Fibroblast of peridontal ligament (primary cell): ENCODE measurements around the gene HK1.
"Not testable (repeated sequence)": the region's sequence is repeated elsewhere in the genome, so short reads cannot be mapped to it uniquely, and the experiment has no call there.

ENCODE experiments used
- DNase-seq: peaks from one replicate; pipeline ENCODE4 v3.0.0-alpha.2; 2010; ENCODE audit errors: extremely low read depth

Gene HK1

DNA sequence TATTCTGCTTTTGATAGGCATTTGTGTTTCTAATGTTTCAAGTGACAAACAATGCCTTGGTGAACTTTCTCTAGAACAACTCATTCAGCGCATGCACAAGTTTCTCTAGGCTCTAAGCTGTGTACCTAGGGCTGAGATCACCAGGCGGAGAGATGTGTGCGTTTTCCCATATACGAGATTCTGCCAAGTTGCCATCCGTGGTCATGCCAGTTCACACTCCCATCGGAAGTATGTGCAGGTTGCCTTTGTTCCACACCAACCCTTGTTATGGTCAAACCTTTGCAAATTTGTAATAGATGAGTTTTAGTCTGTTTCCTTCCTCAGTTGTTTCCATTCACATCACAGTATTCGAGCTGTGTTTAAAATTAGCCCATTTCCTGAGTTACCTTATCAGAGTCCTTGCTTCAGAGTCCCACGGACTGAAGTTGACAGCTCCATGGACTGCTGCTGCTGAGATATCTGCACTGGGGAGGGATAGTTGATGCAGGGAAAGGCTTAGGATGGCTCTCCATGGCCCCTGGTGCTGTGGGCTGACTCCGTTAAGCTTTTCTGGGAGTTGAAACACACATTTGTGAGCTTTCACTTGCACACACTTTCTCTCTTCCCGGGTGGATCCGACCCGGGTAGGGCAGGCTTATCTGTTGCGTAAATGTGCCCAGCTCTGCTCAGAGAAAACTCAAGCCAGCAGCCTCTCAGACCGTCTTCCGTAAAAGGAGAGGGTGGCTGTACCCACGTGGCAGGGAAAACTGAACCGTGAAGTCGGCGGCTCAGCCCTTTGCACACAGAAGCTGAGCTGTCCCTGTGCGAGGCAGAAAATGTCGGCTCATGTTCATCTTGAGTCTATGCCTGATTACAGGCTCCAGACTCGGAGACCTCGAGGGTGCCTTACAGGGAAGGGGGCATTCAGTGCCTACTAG, 49.4 kb downstream of the HK1 start:
- peak; percentile 83 for DNase-seq

DNA sequence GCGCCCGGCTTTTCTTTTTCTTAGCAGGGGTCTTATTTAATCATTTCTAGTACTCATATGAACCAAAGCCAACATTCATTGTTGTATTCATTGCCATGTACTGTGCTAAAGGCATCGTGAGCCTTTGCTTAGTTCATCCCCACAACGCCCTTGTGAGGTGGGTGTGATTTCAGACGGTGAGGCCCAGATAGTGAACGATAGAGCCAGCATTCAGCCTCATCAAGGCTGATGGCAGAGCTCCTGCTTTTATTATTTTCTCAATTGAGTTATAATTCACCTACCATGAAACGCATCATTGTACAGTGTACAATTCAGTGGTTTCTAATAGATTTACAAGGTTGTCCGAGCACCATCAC, 50.1 kb downstream of the HK1 start:
- DNase-seq: no peak

DNA sequence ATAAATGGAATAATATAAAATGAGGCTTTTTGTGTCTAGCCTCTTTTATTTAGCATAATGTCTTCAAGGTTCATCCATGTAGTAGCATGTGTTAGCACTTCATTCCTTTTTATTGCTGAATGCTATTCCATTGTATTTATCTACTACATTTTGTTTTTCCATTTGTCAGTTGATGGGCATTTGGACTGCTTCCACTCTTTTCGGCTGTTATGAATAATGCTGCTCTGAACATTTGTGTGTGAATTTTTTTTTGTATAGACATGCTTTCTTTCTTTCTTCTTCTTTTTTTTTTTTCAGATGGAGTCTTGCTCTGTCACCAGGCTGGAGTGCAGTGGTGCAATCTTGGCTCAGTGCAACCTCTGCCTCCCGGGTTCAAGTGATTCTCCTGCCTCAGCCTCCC, 50.6 kb downstream of the HK1 start:
- not testable (repeated sequence) for DNase-seq

DNA sequence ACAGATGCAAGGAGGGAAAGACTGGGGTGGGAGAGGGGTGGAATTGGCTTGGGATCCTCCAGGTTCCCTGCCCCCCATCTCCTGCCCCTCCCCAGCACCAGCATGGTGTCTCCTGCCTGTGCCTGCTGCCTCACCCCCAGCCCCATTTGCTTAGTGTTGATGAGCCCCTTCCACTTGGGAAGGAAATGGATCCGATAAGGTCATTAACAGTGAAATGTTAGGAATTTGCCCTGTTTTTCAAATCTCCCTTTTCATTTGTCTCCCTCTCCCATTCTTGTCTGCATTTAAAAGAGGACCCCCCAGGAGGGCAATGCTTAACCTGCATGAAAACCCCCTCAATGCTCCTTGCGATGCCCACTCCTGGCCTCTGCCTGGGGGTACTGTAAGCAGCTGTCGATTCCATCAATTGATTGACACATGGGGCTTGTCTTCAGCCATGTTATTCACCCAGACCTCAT, 51.5 kb downstream of the HK1 start:
- DNase-seq: no peak

DNA sequence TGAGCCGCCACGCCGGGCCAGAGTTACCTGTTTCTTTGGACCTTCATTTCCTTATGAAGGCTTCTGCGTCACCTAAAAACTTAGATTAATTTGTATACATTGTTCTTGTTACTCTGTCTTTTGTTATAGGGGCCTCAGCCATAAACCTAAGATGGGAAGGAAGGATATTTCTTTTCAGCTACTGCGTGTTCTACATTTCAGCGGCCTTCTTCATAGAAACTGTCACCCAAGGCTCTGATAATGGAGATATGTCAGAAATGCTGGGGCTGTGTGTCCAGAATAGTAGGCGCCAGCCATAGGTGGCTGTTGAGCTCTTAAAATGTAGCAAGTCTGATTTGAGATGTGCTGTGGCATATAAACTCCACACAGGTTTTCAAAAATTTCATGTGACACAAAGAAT, 52.9 kb downstream of the HK1 start:
- DNase-seq: no peak

DNA sequence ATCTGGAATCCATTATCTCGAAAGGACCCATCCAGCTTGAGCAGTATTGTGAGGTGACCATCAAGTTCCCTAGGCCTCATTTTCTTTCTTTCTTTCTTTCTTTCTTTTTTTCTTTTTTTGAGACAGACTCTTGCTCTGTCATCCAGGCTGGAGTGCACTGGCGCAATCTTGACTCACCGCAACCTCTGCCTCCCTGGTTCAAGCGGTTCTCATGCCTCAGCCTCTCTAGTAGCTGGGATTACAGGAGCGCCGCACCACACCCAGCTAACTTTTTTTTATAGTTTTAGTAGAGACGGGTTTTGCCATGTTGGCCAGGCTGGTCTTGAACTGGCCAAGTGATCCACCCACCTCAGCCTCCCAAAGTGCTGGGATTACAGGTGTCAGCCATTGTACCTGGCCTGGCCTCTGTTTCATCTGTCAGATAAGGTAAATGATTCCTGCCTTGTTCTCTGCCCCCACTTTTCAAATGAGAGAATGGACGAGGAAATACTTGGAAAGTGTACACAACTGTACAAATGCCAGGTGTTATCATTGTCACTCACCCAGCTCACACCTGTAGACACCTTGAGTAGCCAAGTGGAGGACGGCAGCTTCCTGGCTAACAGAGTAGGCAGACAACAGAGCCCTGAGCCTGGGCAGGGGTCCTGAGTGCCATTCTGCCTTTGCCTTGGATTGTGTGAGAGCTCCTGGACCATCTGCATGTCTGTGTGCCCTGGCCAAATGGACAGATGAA, 54.1 kb downstream of the HK1 start:
- no peak for DNase-seq

DNA sequence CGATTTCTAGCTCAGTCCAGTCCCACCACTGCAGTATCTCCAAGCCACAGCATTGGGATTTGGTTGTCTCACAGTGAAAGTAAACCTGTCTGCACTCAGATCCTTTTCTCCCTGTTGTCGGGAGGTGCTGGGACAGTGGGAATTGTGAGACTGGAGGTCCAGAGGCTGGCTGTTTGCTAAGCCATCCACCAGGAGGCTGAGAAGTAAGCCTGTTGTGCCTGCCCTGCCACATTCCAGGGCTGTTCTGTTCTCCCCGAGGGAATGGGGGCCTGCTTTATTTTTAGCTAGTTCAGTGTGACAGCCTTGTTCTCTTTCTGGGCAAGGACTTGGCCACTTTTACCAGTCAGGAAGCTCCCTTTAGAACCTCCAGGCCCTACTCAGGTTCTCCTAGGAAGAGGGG, 54.9 kb downstream of the HK1 start:
- DNase-seq: no peak

DNA sequence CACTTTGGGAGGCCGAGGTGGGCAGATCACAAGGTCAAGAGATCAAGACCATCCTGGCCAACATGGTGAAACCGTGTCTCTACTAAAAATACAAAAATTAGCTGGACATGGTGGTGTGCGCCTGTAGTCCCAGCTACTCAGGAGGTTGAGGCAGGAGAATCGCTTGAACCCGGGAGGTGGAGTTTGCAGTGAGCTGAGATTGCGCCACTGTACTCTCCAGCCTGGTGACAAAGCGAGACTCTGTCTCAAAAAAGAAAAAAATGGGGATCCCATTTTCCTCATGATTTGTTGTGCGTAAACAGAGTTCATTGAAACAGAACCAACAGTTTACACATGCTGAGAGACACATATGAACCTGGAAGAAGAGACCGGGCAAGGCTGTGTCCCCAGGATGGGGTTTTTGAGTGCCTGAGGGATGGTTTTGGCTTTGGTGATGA, 55.6 kb downstream of the HK1 start:
- not testable (repeated sequence) for DNase-seq

DNA sequence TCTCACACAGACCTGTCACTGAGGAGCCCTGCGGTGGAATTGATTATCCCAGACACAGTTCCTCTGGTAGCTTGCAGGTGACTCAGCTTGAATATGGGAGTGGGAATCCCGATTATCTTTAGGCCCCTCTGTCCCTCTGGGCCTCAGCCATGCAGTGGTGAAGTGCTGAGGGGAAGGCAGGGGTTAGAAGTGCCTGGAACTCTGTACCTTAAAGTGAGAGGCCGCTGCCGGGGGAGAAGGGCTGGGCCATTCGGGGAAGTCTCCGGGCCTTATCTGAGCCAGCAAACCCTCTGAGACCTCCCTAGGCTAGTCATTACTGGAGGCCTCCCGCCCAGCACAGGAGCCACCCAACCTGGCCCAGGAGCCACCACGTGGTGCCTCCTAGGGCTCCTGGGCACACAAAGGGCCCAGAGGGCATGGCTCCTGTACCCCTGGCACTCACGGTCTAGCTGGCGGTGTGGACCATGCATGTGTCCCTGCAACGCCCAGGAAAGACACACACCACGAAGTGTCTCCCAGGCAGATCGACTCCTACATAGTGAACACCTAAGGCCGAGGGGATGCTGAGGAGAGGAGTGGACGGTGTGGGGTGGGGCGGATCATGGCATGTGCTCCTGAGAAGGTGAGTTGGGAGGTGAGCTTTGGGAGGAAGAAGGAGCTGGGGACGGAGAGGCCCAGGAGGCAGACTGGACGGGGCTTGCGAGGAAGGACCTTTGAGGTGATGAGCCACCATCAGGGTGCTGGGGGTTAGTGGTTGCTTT, 56.2 kb downstream of the HK1 start:
- DNase-seq: no peak

DNA sequence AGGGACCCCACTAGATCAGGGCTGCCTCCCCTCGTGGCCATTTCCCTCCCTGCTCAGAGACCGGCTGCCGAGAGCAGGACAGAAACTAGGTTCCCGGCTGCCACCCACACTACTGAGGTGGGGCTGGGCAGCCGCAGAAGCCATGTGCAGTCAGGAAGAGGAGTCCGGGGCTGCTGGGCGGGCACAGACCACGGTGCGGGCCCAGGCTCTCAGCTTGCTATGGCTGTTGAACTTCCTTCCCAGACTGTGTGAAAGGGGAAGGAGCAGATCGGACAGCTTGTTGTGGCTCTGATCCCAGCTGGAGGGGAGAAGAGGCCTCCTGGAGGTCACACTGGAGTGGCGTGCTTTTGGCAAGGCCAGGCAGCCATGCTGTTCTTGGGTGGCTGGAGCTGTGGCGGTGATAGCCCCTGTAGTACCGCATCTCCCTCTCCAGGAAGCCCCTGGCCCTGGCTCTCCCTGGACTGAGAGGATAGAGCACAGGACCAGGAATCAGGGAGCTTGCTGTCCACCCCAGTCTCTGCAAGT, 56.8 kb downstream of the HK1 start:
- DNase-seq: no peak

DNA sequence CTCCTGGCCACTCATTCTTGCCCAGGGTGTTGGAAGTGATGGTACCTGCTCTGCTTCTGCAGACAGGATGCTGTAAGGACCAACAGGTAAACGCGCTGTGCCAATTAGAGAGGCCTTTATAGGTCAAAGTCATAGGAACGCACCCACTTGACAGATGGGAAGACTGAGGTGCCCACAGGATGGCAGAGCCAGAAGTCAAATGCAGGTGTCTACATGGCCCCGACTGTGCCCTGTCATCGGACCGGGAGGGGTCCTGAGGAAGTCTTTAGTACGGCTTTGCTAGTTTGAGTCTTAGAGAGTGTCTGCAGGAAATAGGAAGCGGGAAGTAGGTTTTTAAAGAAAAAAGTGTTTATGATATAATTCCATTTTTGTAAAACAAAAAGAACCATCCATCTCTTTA, 57.3 kb downstream of the HK1 start:
- no peak for DNase-seq

DNA sequence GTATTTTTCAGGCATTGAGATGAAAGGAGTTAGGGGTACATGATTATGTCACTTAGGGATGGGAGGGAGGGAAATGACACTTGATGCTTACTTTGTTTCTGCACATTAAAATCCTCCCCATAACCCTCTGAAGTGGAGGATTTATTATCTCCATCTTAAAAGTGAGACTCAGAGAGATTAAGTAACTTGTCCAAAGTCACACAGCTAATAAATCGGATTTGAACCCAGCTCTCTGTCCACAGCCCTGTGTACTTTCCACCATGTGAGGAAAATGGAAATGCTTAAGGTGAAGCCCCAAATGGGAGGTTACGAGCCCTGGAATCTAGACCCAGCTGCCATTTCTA, 58.6 kb downstream of the HK1 start:
- no peak for DNase-seq

DNA sequence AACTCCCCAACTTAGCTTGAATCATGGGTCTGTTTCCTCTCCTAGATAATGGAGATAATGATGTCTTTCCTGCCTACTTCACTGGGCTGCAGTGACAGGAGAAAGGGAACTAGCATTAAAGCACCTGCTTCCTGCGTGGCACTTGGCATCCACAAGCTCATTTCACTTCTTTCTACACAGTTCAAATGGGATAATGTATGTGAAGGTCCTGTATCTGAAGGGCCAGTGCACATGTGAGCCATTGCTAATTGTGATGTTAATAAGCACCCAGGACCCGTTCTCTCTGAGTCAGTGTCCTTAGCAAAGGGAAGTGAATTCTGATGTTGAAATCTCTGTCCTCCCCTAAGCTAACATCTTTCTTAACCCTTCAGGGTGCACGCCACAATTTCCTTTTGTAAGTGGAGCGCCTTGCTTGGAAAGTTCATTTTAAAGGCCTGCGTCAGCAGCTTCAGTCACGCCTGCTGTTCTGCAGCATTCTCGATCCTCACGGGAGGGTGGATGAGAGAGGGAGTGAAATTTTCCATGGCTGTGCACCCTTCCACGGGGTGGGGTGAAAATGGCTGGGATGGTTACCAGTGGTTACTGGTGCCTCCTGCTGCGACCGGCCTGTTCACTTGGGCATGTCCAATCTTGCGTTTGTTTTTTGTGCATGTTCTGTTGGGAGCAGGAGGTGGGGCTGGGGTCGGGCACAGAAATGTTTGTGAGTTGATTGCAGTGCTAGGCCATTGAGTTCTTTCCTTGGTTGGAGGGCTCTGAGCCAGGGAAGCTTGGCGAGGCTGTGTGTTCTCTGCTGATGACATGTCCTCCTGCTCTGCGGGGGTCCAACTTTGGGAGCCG, 59.2 kb downstream of the HK1 start:
- peak; percentile 69 for DNase-seq

DNA sequence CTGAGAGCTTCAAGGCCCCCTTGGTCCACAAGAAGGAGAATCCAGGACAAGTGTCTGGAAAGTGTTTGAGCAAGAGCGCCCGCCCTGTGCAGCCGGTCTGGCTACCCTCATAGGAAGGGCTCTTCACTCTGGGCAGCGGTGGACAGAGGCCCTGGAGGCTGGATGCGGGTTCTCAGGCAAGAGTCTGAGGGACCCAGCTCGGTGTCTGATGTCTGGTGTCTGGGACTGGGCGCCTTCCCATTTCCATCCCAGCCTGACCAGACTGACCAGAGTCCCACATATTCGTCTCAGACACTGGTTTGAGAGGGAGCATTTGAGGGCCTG, 59.8 kb downstream of the HK1 start:
- no peak for DNase-seq

DNA sequence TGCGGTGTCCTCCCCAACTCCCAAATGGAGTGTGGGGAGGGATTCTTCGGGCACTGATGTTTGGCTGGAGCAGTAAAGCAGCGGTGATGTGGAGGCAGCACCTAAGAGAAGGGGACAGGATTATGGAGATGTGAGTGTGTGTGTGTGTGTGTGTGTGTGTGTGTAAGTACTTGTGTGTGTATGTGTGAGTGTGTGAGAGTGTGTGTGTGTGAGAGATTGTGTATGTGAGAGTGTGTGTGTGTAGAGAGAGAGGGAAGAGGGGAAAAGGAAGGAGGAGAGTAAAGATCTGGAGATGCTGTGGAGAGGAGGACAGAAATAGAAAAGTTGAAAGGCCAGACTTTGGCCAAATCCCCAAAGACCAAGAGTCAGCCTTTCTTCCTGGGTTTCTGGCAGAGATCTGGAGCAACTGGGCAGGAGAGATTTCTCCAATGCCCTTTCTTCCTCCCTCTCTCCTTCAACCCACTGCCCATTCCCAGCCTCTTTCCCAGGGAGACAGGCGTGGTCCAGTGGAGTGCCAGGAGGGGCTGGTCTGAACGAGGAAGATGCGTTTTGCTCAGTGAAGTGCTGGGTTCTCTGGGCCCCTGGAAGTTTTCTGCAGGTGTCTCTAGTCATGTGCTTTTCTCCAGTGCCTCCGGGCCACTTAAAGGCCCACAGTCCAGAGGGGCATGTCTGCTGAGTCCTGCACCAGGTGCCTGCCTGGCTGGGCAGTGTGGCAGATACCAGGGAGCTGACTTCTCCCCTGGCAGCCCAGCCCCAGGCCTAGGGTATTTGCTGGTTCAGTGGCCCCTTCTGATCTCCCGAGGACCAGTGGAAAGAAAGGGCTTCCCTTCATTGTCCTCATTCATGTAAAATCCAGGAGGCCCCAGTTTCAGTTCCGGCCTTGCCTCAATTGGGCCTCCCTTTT, 60.5 kb downstream of the HK1 start:
- peak; percentile 50 for DNase-seq

DNA sequence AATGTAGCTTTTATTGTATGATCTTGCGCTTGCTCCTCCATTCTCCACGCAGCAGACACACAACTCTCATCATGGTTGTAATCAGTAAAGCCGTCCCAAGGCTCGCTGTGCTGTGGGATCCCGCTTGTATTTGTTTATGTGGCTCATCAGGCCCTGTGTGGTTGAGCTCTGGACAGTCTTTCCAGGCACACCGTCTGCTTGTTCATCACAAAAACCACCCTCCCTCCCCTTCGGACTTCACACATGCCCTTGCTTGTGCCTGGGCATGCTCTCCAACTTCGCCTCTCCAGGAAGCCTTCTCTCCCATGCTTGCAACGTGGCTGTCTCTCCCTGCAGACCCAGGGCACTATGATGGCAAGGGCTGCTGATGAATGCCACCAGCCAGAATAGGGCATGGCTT, 62.4 kb downstream of the HK1 start:
- DNase-seq: no peak

DNA sequence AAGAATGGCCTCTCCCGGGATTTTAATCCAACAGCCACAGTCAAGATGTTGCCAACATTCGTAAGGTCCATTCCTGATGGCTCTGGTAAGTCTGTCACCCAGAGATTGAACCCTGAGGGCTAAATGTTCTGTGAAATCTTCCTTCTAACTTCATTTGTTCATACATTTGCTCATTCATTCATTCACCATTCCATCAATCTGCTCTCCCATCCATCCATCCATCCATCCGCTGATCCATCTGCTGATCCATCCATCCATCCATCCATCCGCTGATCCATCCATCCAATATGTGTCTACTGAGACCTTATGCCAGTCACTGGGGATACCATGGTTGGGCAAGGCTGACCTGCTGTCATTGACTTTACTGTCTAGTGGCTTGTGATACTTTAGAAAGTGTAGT, 65.6 kb downstream of the HK1 start:
- no peak for DNase-seq

DNA sequence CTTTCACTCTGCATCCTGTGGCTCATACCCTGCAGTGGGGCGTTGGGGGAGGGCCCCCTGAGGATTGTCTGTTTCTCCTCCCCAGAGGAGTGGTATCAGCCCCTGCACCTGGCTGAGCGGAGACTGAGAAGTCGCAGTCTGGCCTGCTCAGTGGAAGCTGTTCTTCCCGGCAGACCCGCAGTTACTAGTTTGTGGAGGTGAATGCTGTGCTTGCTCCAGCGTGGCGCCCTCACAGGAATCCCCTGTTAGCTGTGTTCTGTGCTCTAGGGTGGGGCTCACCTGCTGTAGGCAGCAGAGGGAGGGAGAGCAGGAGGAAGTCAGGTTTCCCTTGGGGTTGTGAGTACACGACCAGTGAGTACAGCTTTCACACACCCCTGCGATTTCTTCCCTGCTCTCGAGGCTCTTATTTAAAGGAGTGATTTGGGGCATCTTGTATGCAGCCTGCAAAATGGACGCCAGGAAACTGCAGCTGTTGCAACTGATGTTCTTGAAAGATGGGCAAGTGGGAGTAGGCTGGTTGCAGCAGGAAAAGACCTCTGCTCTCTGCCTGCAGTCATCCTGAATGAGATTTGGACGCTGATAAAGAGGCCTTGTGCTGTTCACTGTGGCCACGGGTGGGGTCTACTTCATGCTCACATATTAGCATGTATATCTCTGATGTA, 66.4 kb downstream of the HK1 start:
- no peak for DNase-seq

DNA sequence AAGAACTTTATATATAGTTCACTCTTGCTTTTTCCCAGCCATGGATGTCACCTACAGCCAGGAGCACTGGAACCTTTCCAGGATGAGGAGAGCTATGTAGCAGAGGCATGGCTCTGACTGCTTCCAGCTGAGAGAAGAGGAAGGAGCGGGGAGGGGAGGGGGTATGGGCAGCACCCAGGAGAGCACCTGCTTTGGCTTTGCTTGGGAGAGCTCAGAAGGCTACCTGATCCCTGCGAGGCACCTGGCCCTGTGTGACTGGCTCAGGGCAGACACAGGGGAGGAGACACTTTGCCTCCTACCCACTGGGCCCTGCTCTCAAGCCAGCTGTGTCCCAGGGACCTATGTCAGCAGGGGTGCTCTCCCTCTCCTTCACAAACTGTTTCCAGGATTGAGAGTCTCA, 67.1 kb downstream of the HK1 start:
- no peak for DNase-seq

DNA sequence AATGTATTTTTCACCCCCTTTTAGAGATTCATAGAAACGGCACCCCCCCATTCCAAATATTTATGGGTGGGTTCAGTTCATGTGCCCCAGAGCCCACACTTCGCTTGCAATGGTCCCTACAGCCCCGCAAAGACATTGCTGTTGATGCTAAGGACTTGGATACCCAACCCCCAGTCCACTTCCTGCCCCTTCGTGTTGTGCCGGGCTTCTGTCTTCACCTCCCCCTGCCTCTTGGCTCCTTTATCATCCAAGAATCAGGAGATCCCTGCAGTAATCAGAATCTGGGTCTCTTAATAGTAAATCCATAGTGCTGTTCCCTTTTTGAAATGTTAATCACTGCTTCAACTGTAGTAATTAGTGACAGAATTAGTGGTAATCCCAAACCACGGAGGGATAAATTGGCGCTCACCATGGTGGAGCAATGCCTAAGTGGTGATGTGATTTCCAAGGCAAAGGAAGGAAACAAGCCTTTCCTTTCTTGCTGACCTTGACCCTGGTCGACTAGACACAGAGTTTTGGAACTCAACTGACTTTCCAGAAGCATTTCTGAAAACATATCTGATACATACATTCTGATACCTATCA, 67.7 kb downstream of the HK1 start:
- no peak for DNase-seq
